Aorta (tissue), 5 donors: Measurements from ENCODE around the gene RMND1. TPM values are rescaled to one million over a fixed set of nuclear protein-coding genes. Genes with fewer than 3 reads are reported as not detected.

Experiments
- ATAC-seq: fragments of 200-7000 bp; cut with Tn5 transposase; one replicate; pipeline ENCODE4 v1.9.1; 2022; ENCODE audit warnings: moderate library complexity; ENCODE audit not compliant: low FRiP score
- DNase-seq, 2 donors: peaks; one replicate each; pipeline ENCODE4 v3.0.0-alpha.2; 2020
- H3K27ac ChIP-seq, 2 donors: one replicate each; pipeline ENCODE4 v1.5.1; 2013; ENCODE audit warnings: low read length in 2 of 2, mild to moderate bottlenecking in 2 of 2, moderate library complexity in 2 of 2, control low read depth in 1 of 2, inconsistent platforms in 1 of 2, low read depth in 1 of 2
- H3K27me3 ChIP-seq, 2 donors: one replicate each; pipeline ENCODE4 v1.6.1; 2013; ENCODE audit warnings: control low read depth in 1 of 2, low read length in 1 of 2, mild to moderate bottlenecking in 1 of 2, moderate library complexity in 1 of 2; ENCODE audit not compliant: insufficient read depth in 2 of 2, control insufficient read depth in 1 of 2
- H3K36me3 ChIP-seq, 2 donors: one replicate each; pipeline ENCODE4 v1.6.1; 2013; ENCODE audit warnings: control low read depth in 1 of 2, low read length in 1 of 2, mild to moderate bottlenecking in 1 of 2; ENCODE audit not compliant: insufficient read depth in 2 of 2, control insufficient read depth in 1 of 2
- H3K4me1 ChIP-seq, 2 donors: one replicate each; pipeline ENCODE4 v1.6.1; 2013; ENCODE audit warnings: low read length in 2 of 2, control low read depth in 1 of 2, mild to moderate bottlenecking in 1 of 2, moderate library complexity in 1 of 2; ENCODE audit not compliant: insufficient read depth in 2 of 2, control insufficient read depth in 1 of 2
- H3K4me3 ChIP-seq, 2 donors: one replicate each; pipeline ENCODE4 v1.5.1; 2013; ENCODE audit warnings: low read length in 2 of 2, control low read depth in 1 of 2, mild to moderate bottlenecking in 1 of 2
- H3K9me3 ChIP-seq: one replicate; pipeline ENCODE4 v1.6.1; 2013; ENCODE audit warnings: mild to moderate bottlenecking, low read length; ENCODE audit not compliant: control insufficient read depth
- WGBS, 2 donors: extraction: QIAGEN DNeasy Blood & Tissue Kit; methylation state at CpG; one replicate each; pipeline ENCODE4 v1.1.7; 2013; 5-methylcytosine and 5-hydroxymethylcytosine counted together
- intact Hi-C, 2 donors: fragments of 100-400 bp; cut with DNase I; formaldehyde crosslinking; loops; one replicate each; pipeline versions ENCODE4 v1.14.2 to v1.15.0; 2022
- polyA plus RNA-seq, 2 donors: library from polyadenylated mRNA; stranded (reverse); fragments of 200-250 nt; gene quantifications; one replicate each; pipeline ENCODE4 v1.2.3, GENCODE V29; 2013
- total RNA-seq, 2 donors: library from RNA; stranded (reverse); fragmentation: NEBNext Ultra II Directional; extraction: Animal tissue kit (Norgen Biotek cat#: 25700); gene quantifications; one replicate each; pipeline ENCODE4 v1.2.1, GENCODE V29; 2021
- donor health status: healthy with polysubstance abuse.
- donor health status: Bipolar disorder and iron deficiency.
- donor health status: DM: no; HTN: no; CAD: no.
- donor health status: DM: no; HTN: no; CAD: no.
- donor health status: DM: yes; HTN: yes; CAD: no.

The RMND1 gene
- total and polyA plus RNA-seq, 4 donors = 12.9 to 24.4 (median 21.4) TPM

GRCh38 chr6:151381722-151382121 lies 70.2 kb downstream of the RMND1 start:
- H3K27ac ChIP-seq = no peak overlapping the region
- H3K9me3 ChIP-seq = no peaks in the 10 kb centered on the region
- no peaks in the 10 kb centered on the region for H3K27me3 ChIP-seq
- ATAC-seq (no peak), DNase-seq (no peak)
- WGBS, 2 donors = 82 to 85% methylated on average over 4 of the region's 4 CpGs
- no peaks in the 10 kb centered on the region for H3K36me3 ChIP-seq
- peaks cover 2% of the 10 kb centered on the region in 2 donors for H3K4me1 ChIP-seq
- intact Hi-C loops = no loop called here
- no peak overlapping the region for H3K4me3 ChIP-seq

DNA sequence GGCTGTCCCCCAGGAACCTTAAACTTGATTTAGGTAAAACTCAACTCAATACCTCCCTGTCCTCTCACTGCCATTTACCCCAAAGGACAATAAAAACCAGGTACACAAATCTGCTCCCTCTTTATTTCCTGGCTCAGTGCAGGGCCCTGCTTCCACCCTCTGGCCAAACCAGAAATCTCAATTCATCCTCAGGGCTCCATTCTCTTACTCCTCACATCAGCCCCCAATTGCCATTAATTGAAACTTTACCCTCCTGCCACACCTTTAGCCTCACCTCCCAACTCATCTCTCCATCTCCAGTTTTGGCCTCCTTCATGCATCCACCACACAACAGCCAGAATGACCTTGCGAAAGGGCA lies 71.1 kb downstream of the RMND1 start:
- H3K27ac ChIP-seq = no peak overlapping the region
- no peak for DNase-seq
- peaks cover 2% of the 10 kb centered on the region in 2 donors for H3K4me1 ChIP-seq
- no peaks in the 10 kb centered on the region for H3K9me3 ChIP-seq
- no peak for ATAC-seq
- intact Hi-C loops = no loop called here
- H3K36me3 ChIP-seq = no peaks in the 10 kb centered on the region
- H3K4me3 ChIP-seq = no peak overlapping the region
- WGBS, 2 donors = 96 to 97% methylated on average over 1 of the region's 1 CpG
- H3K27me3 ChIP-seq = no peaks in the 10 kb centered on the region

DNA sequence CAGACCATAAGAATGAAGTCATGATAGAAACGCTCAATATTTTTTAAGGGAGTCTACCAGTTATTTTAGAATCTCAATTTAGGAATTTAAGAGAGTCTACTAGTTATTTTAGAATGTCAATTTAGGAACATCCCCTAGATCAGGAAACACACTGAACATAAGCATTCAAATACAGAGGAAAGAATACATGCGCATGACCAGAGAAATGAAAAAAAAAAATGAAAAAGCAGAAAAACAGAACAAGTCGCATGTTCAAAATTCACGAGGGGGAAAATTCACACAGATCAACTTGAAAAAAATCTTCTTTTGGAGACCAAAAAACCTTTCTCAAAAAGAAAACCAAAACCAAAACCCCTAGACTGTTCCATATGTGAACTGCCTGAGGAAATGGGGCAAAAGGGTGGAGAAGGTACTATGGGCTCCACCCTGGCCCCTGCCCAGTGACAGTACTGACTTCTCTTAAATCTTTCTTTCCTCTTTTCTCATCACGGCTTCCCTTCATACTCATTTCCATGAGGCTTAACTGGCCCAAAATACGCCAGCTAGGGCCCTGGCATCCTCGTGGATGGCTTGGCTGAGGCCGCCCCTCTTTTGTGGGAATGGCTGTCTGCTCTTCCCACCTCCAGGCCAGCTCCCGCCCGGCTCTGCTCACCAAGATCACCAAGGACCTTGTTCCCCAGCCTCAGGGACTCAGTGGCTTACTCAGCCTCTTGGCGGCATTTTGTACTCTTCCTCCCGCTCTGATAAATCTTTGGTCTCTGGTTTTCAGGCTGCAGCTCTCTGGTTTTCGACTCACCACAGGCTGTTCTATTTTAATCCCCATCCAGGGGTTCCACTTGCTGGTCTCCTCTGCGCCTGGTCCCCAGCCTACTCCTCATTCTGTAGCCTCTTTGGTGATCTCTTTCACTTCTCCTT lies 71.7 kb downstream of the RMND1 start:
- no peak overlapping the region for H3K4me3 ChIP-seq
- H3K27me3 ChIP-seq = no peaks in the 10 kb centered on the region
- H3K27ac ChIP-seq = no peak overlapping the region
- WGBS, 2 donors = 72 to 74% methylated on average over 14 of the region's 14 CpGs
- no peaks in the 10 kb centered on the region for H3K9me3 ChIP-seq
- no peaks in the 10 kb centered on the region for H3K36me3 ChIP-seq
- ATAC-seq (peak; percentile 60), DNase-seq (no peak)
- intact Hi-C loops = no loop called here
- peaks cover under 1 to 2% of the 10 kb centered on the region in 2 donors for H3K4me1 ChIP-seq

DNA sequence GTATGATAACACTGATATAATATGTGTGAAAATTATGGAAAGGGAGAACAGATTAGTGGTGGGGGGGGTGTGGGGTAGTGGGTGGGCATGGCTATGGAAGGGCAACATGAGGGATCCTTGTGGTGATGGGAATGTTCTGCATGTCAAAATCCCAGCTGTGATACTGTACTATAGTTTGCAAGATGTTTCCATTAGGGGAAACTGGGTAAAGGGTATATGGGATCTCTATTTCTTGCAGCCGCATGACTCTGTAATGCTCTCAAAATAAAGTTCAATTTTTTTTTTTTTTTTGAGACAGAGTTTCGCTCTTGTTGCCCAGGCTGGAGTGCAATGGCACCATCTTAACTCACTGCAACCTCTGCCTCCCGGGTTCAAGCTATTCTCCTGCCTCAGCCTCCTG lies 74.8 kb downstream of the RMND1 start:
- Histone ChIP-seq H3K4me3 (no peak overlapping the region), H3K4me1 (peaks cover 0 to 2% of the 10 kb centered on the region in 2 donors), H3K9me3 (no peaks in the 10 kb centered on the region), H3K27ac (no peak overlapping the region), H3K27me3 (no peaks in the 10 kb centered on the region), H3K36me3 (peaks cover 0 to 1% of the 10 kb centered on the region in 2 donors)
- WGBS, 2 donors = 83 to 85% methylated on average over 3 of the region's 3 CpGs
- intact Hi-C loops = no loop called here
- DNase-seq = no peak
- no peak for ATAC-seq

GRCh38 chr6:151376440-151376839 lies 75.5 kb downstream of the RMND1 start:
- no peak for ATAC-seq
- no peak for DNase-seq
- 90% methylated on average over 1 of the region's 1 CpG for WGBS, 2 donors
- intact Hi-C loops = no loop called here
- peaks cover 0 to under 1% of the 10 kb centered on the region in 2 donors for H3K4me1 ChIP-seq
- H3K36me3 ChIP-seq = peaks cover 0 to 7% of the 10 kb centered on the region in 2 donors
- H3K27me3 ChIP-seq = no peaks in the 10 kb centered on the region
- no peak overlapping the region for H3K4me3 ChIP-seq
- no peaks in the 10 kb centered on the region for H3K9me3 ChIP-seq
- no peak overlapping the region for H3K27ac ChIP-seq

DNA sequence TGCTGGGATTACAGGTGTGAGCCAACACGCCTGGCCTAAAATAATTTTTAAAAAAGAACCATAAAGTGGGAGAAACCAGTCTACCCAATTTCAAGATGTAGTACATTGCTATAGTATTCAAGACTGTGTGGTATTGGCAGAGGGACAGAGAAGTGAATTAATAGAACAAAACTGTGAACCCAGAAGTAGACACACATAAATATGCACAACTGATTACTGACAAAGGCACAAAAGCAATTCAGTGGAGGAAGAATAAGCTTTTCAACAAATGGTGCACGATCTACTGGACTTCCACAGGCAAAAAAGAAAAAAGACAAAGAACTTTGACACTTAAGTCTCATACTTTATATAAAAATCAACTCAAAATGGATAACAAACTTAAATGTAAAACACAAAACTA lies 76.1 kb downstream of the RMND1 start:
- ATAC-seq = no peak
- H3K4me1 ChIP-seq = no peaks in the 10 kb centered on the region
- 87 to 94% methylated on average over 2 of the region's 2 CpGs for WGBS, 2 donors
- no peaks in the 10 kb centered on the region for H3K9me3 ChIP-seq
- no peak overlapping the region for H3K27ac ChIP-seq
- H3K36me3 ChIP-seq = peaks cover 0 to 7% of the 10 kb centered on the region in 2 donors
- H3K27me3 ChIP-seq = no peaks in the 10 kb centered on the region
- no peak overlapping the region for H3K4me3 ChIP-seq
- intact Hi-C loops = no loop called here
- no peak for DNase-seq

GRCh38 chr6:151374036-151374683 lies 77.8 kb downstream of the RMND1 start:
- no peak overlapping the region for H3K27ac ChIP-seq
- WGBS, 2 donors = 91 to 93% methylated on average over 5 of the region's 5 CpGs
- H3K27me3 ChIP-seq = no peaks in the 10 kb centered on the region
- no peak for DNase-seq
- no peaks in the 10 kb centered on the region for H3K4me1 ChIP-seq
- intact Hi-C loops = no loop called here
- peaks cover 1 to 7% of the 10 kb centered on the region in 2 donors for H3K36me3 ChIP-seq
- H3K9me3 ChIP-seq = no peaks in the 10 kb centered on the region
- no peak overlapping the region for H3K4me3 ChIP-seq
- no peak for ATAC-seq

DNA sequence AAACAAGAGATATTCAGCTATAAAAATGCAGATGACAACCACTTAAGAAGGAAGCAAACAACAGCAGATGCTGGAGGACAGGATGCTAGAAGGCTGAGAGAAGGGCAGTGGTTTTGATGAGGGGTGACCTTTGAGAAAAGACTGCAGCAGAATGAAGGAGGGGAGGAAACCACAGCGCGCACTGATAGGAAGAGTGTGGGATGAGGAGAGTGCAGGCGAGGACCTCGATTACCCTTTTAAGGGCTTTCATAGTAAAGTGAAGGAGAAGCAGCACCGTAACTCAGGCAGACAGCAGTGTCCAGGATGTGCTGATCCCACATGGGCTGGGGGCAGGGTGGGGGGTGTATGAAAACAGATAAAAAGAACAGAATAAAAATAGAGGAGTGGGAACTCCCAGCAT lies 79.8 kb downstream of the RMND1 start:
- WGBS, 2 donors = 93 to 99% methylated on average over 5 of the region's 5 CpGs
- H3K4me3 ChIP-seq = no peak overlapping the region
- no peaks in the 10 kb centered on the region for H3K4me1 ChIP-seq
- H3K27ac ChIP-seq = no peak overlapping the region
- intact Hi-C loops = no loop called here
- DNase-seq (no peak), ATAC-seq (no peak)
- H3K9me3 ChIP-seq = no peaks in the 10 kb centered on the region
- H3K36me3 ChIP-seq = peaks cover 1 to 7% of the 10 kb centered on the region in 2 donors
- no peaks in the 10 kb centered on the region for H3K27me3 ChIP-seq
